Endodermal cell (in vitro differentiated cells): ENCODE results near the gene SUSD5. TPM values are rescaled to one million over a fixed set of nuclear protein-coding genes. Genes with fewer than 3 reads are reported as not detected.

Experiments
- DNase-seq: peaks from one replicate; pipeline ENCODE4 v3.0.0-alpha.2; 2017
- H3K27ac ChIP-seq: 2 replicates; pipeline ENCODE4 v1.5.1; 2013; ENCODE audit warnings: mild to moderate bottlenecking, low read depth, low read length, moderate library complexity
- H3K27me3 ChIP-seq: 2 replicates; pipeline ENCODE4 v1.6.1; 2013; ENCODE audit warnings: mild to moderate bottlenecking, low read length, moderate library complexity; ENCODE audit not compliant: insufficient read depth, control insufficient read depth, poor library complexity, severe bottlenecking
- H3K36me3 ChIP-seq: 2 replicates; pipeline ENCODE4 v1.7.0; 2013; ENCODE audit warnings: mild to moderate bottlenecking, low read length, moderate library complexity; ENCODE audit not compliant: control insufficient read depth, insufficient read depth
- H3K4me1 ChIP-seq: one replicate; pipeline ENCODE4 v1.7.0; 2013; ENCODE audit warnings: low read length; ENCODE audit not compliant: control insufficient read depth, insufficient read depth
- H3K4me3 ChIP-seq: 2 replicates; pipeline ENCODE4 v1.5.1; 2013; ENCODE audit warnings: mild to moderate bottlenecking, low read length, moderate library complexity
- H3K9ac ChIP-seq: 2 replicates; pipeline ENCODE4 v1.6.1; 2013; ENCODE audit warnings: mild to moderate bottlenecking, low read length, moderate library complexity; ENCODE audit not compliant: poor library complexity, severe bottlenecking; ENCODE audit errors: extremely low read depth
- H3K9me3 ChIP-seq: 2 replicates; pipeline ENCODE4 v1.6.1; 2013; ENCODE audit warnings: mild to moderate bottlenecking, low read length, moderate library complexity; ENCODE audit not compliant: control insufficient read depth
- H3K27ac Mint-ChIP-seq: 2 replicates; pipeline ENCODE4 v1.8.0; 2020; ENCODE audit warnings: mixed read lengths
- H3K27me3 Mint-ChIP-seq: 2 replicates; pipeline ENCODE4 v1.8.0; 2021; ENCODE audit warnings: mild to moderate bottlenecking, mixed read lengths; ENCODE audit not compliant: insufficient read depth
- H3K36me3 Mint-ChIP-seq: 2 replicates; pipeline ENCODE4 v1.8.0; 2020; ENCODE audit warnings: low read depth, mixed read lengths
- H3K4me1 Mint-ChIP-seq: 2 replicates; pipeline ENCODE4 v1.8.0; 2020; ENCODE audit warnings: mixed read lengths
- H3K4me3 Mint-ChIP-seq: 2 replicates; pipeline ENCODE4 v1.8.0; 2020; ENCODE audit warnings: mild to moderate bottlenecking, moderate library complexity, mixed read lengths
- H3K9me3 Mint-ChIP-seq: 2 replicates; pipeline ENCODE4 v1.8.0; 2020; ENCODE audit warnings: mild to moderate bottlenecking, mixed read lengths
- CTCF ChIP-seq: fragments of 200-600 bp; sonication (generic); conservative IDR thresholded peaks from 2 replicates; pipeline ENCODE4 v1.5.0; 2021; ENCODE audit warnings: antibody characterized with exemption, mild to moderate bottlenecking
- WGBS, 2 experiments: methylation state at CpG; one replicate each; pipeline versions ENCODE4 v1.1.5 to v1.1.7; 2013; ENCODE audit warnings: missing lambda C conversion rate in 2 of 2, mixed read lengths in 1 of 2; ENCODE audit not compliant: insufficient coverage in 1 of 2, insufficient read length in 1 of 2; 5-methylcytosine and 5-hydroxymethylcytosine counted together
- total RNA-seq, 2 donors: library from RNA; stranded (reverse); fragmentation: NEBNext Ultra II Directional in 1 of 2; extraction: Animal tissue kit (Norgen Biotek cat#: 25700) in 1 of 2; gene quantifications; 2 replicates in 1 of 2; 3 replicates in 1 of 2; pipeline ENCODE4 v1.2.1, GENCODE V29; 2021

Gene SUSD5
- total RNA-seq, 2 donors from 2014 or later, result 1.3 to 2.6 TPM

- H3K27me3 Mint-ChIP-seq, result no peaks in the 10 kb centered on the region
- Histone ChIP-seq H3K27me3 (no peaks in the 10 kb centered on the region), H3K9me3 (no peaks in the 10 kb centered on the region), H3K4me3 (no peak overlapping the region), H3K9ac (no peak overlapping the region), H3K4me1 (no peaks in the 10 kb centered on the region), H3K27ac (no peak overlapping the region), H3K36me3 (no peaks in the 10 kb centered on the region)
- H3K9me3 Mint-ChIP-seq, result no peaks in the 10 kb centered on the region
- DNase-seq, result no peak
- H3K4me1 Mint-ChIP-seq, result no peaks in the 10 kb centered on the region
- 69 to 70% methylated on average over 4 of the region's 4 CpGs for WGBS, 2 experiments
- no peak for TF ChIP-seq CTCF
- H3K4me3 Mint-ChIP-seq, result no peak overlapping the region
- H3K27ac Mint-ChIP-seq, result no peak overlapping the region
- no peaks in the 10 kb centered on the region for H3K36me3 Mint-ChIP-seq
These were observed 64.8 kb downstream of the SUSD5 start for GRCh38 chr3:33153782-33154181.

GRCh38 chr3:33152363-33153360, 65.9 kb downstream of the SUSD5 start:
- Mint-ChIP-seq H3K27ac (no peak overlapping the region), H3K9me3 (no peaks in the 10 kb centered on the region), H3K27me3 (no peaks in the 10 kb centered on the region), H3K36me3 (no peaks in the 10 kb centered on the region), H3K4me1 (no peaks in the 10 kb centered on the region), H3K4me3 (no peak overlapping the region)
- Histone ChIP-seq H3K4me1 (no peaks in the 10 kb centered on the region), H3K9ac (no peak overlapping the region), H3K36me3 (no peaks in the 10 kb centered on the region), H3K27ac (no peak overlapping the region), H3K9me3 (no peaks in the 10 kb centered on the region), H3K4me3 (no peak overlapping the region), H3K27me3 (no peaks in the 10 kb centered on the region)
- no peak for DNase-seq
- WGBS, 2 experiments, result 85 to 90% methylated on average over 13 to 19 of the region's 19 CpGs
- TF ChIP-seq CTCF, result no peak

GRCh38 chr3:33149342-33149741, 69.3 kb downstream of the SUSD5 start:
- no peaks in the 10 kb centered on the region for H3K4me1 ChIP-seq
- Mint-ChIP-seq H3K4me1 (no peaks in the 10 kb centered on the region), H3K9me3 (no peaks in the 10 kb centered on the region), H3K4me3 (no peak overlapping the region), H3K27ac (no peak overlapping the region), H3K27me3 (no peaks in the 10 kb centered on the region), H3K36me3 (peaks cover 3% of the 10 kb centered on the region)
- TF ChIP-seq CTCF, result no peak
- H3K27me3 ChIP-seq, result no peaks in the 10 kb centered on the region
- no peak overlapping the region for H3K9ac ChIP-seq
- WGBS, 2 experiments, result 93 to 100% methylated on average over 1 to 5 of the region's 6 CpGs
- no peak overlapping the region for H3K27ac ChIP-seq
- no peak overlapping the region for H3K4me3 ChIP-seq
- DNase-seq, result no peak
- no peaks in the 10 kb centered on the region for H3K9me3 ChIP-seq
- H3K36me3 ChIP-seq, result no peaks in the 10 kb centered on the region
